ENCODE measurements around the gene SEC24B. TPM values are rescaled to one million over a fixed set of nuclear protein-coding genes. Genes with fewer than 3 reads are reported as not detected.

SEC24B gene
- total RNA-seq, 1 donor from 2014 or later, result 34.6 TPM

GRCh38 chr4:109436504-109436903, 2.9 kb downstream of the SEC24B start:
- H3K4me1 Mint-ChIP-seq (ENCODE audit: unreplicated experiment), result peaks cover 63% of the 10 kb centered on the region
- H3K9me3 Mint-ChIP-seq (ENCODE audit: unreplicated experiment), result no peaks in the 10 kb centered on the region
- no peak overlapping the region for H3K4me3 Mint-ChIP-seq (ENCODE audit: unreplicated experiment)
- H3K27ac Mint-ChIP-seq (ENCODE audit: unreplicated experiment), result peak overlapping the region; percentile 40
- no peak for TF ChIP-seq CTCF (IDR thresholded peaks at IDR 0.05)
- no peak for DNase-seq (ENCODE audit: extremely low spot score, unreplicated experiment)
- H3K27me3 Mint-ChIP-seq (ENCODE audit: unreplicated experiment), result no peaks in the 10 kb centered on the region
- no peaks in the 10 kb centered on the region for H3K36me3 Mint-ChIP-seq (ENCODE audit: unreplicated experiment)

GRCh38 chr4:109440948-109441347, 7.3 kb downstream of the SEC24B start:
- Mint-ChIP-seq H3K4me3 (ENCODE audit: unreplicated experiment) (no peak overlapping the region), H3K4me1 (ENCODE audit: unreplicated experiment) (peaks cover 63% of the 10 kb centered on the region), H3K27ac (ENCODE audit: unreplicated experiment) (no peak overlapping the region), H3K36me3 (ENCODE audit: unreplicated experiment) (peaks cover 3% of the 10 kb centered on the region), H3K27me3 (ENCODE audit: unreplicated experiment) (no peaks in the 10 kb centered on the region), H3K9me3 (ENCODE audit: unreplicated experiment) (no peaks in the 10 kb centered on the region)
- TF ChIP-seq CTCF (IDR thresholded peaks at IDR 0.05), result no peak
- DNase-seq (ENCODE audit: extremely low spot score, unreplicated experiment), result no peak

GRCh38 chr4:109441862-109442458, 8.3 kb downstream of the SEC24B start:
- no peak for DNase-seq (ENCODE audit: extremely low spot score, unreplicated experiment)
- H3K27ac Mint-ChIP-seq (ENCODE audit: unreplicated experiment), result no peak overlapping the region
- no peak for TF ChIP-seq CTCF (IDR thresholded peaks at IDR 0.05)
- H3K36me3 Mint-ChIP-seq (ENCODE audit: unreplicated experiment), result peaks cover 13% of the 10 kb centered on the region
- no peaks in the 10 kb centered on the region for H3K27me3 Mint-ChIP-seq (ENCODE audit: unreplicated experiment)
- H3K4me3 Mint-ChIP-seq (ENCODE audit: unreplicated experiment), result no peak overlapping the region
- peaks cover 53% of the 10 kb centered on the region for H3K4me1 Mint-ChIP-seq (ENCODE audit: unreplicated experiment)
- H3K9me3 Mint-ChIP-seq (ENCODE audit: unreplicated experiment), result no peaks in the 10 kb centered on the region

GRCh38 chr4:109444182-109444844, 10.7 kb downstream of the SEC24B start:
- Mint-ChIP-seq H3K36me3 (ENCODE audit: unreplicated experiment) (peaks cover 17% of the 10 kb centered on the region), H3K4me3 (ENCODE audit: unreplicated experiment) (no peak overlapping the region), H3K9me3 (ENCODE audit: unreplicated experiment) (no peaks in the 10 kb centered on the region), H3K27me3 (ENCODE audit: unreplicated experiment) (no peaks in the 10 kb centered on the region), H3K27ac (ENCODE audit: unreplicated experiment) (peak overlapping the region; percentile 8), H3K4me1 (ENCODE audit: unreplicated experiment) (peaks cover 36% of the 10 kb centered on the region)
- DNase-seq (ENCODE audit: extremely low spot score, unreplicated experiment), result no peak
- no peak for TF ChIP-seq CTCF (IDR thresholded peaks at IDR 0.05)

GRCh38 chr4:109447278-109447677, 13.7 kb downstream of the SEC24B start:
- H3K27me3 Mint-ChIP-seq (ENCODE audit: unreplicated experiment), result no peaks in the 10 kb centered on the region
- H3K4me3 Mint-ChIP-seq (ENCODE audit: unreplicated experiment), result no peak overlapping the region
- H3K4me1 Mint-ChIP-seq (ENCODE audit: unreplicated experiment), result peaks cover 20% of the 10 kb centered on the region
- H3K36me3 Mint-ChIP-seq (ENCODE audit: unreplicated experiment), result peaks cover 26% of the 10 kb centered on the region
- no peak for DNase-seq (ENCODE audit: extremely low spot score, unreplicated experiment)
- H3K9me3 Mint-ChIP-seq (ENCODE audit: unreplicated experiment), result no peaks in the 10 kb centered on the region
- H3K27ac Mint-ChIP-seq (ENCODE audit: unreplicated experiment), result no peak overlapping the region
- TF ChIP-seq CTCF (IDR thresholded peaks at IDR 0.05), result no peak

Measured in osteocyte (in vitro differentiated cells).